HL-60 (cell line): ENCODE results near the gene IFIT5.
"Not testable (repeated sequence)": the region's sequence is repeated elsewhere in the genome, so short reads cannot be mapped to it uniquely, and the experiment has no call there.

ENCODE experiments used
- DNase-seq, 2 experiments: peaks; one replicate each; pipeline ENCODE4 v3.0.0-alpha.2; 2010 to 2020; ENCODE audit warnings: low read depth in 1 of 2, low spot score in 1 of 2
- H3K27ac ChIP-seq: fragments of 250-450 bp; sonication (Bioruptor Pico); replicated peaks from 2 replicates; pipeline ENCODE4 v1.5.1; 2020; ENCODE audit warnings: mild to moderate bottlenecking, moderate library complexity
- H3K27me3 ChIP-seq: fragments of 250-450 bp; sonication (Bioruptor Pico); 2 replicates; pipeline ENCODE4 v1.5.1; 2021; ENCODE audit warnings: mild to moderate bottlenecking, moderate library complexity; ENCODE audit not compliant: insufficient read depth, poor library complexity, severe bottlenecking
- H3K4me3 ChIP-seq: replicated peaks from 2 replicates; pipeline ENCODE4 v1.5.1; 2011; ENCODE audit warnings: mild to moderate bottlenecking, control low read depth, low read length; ENCODE audit not compliant: insufficient read depth
- CTCF ChIP-seq: IDR thresholded peaks from one replicate; pipeline ENCODE4 v1.5.1; 2011; ENCODE audit warnings: low read length, control low read depth, inconsistent platforms; ENCODE audit not compliant: insufficient read depth
- GABPA ChIP-seq: IDR thresholded peaks from 2 replicates; pipeline ENCODE4 v1.6.1; 2012; ENCODE audit warnings: low read depth
- POLR2AphosphoS5 ChIP-seq: IDR thresholded peaks from 2 replicates; pipeline ENCODE4 v1.6.1; 2012; ENCODE audit warnings: low read depth
- REST ChIP-seq: IDR thresholded peaks from 2 replicates; pipeline ENCODE4 v1.6.1; 2012; ENCODE audit warnings: low read depth; ENCODE audit not compliant: insufficient replicate concordance
- SPI1 ChIP-seq: IDR thresholded peaks from 2 replicates; pipeline ENCODE4 v1.6.1; 2012; ENCODE audit warnings: low read depth, mild to moderate bottlenecking, borderline replicate concordance

IFIT5 gene

GRCh38 chr10:89399956-89400355, 14.4 kb upstream of the IFIT5 start:
- Histone ChIP-seq H3K27ac (no peak overlapping the region), H3K4me3 (no peak overlapping the region), H3K27me3 (no peaks in the 10 kb centered on the region)
- no peak for DNase-seq
- TF ChIP-seq POLR2AphosphoS5 (no peak), REST (no peak), CTCF (no peak), GABPA (no peak)

GRCh38 chr10:89403043-89403442, 11.3 kb upstream of the IFIT5 start:
- no peak overlapping the region for H3K4me3 ChIP-seq
- H3K27ac ChIP-seq: no peak overlapping the region
- DNase-seq: no peak
- H3K27me3 ChIP-seq: no peaks in the 10 kb centered on the region
- TF ChIP-seq POLR2AphosphoS5 (no peak), SPI1 (no peak), REST (no peak), CTCF (no peak), GABPA (no peak)

- no peaks in the 10 kb centered on the region for H3K27me3 ChIP-seq
- no peak overlapping the region for H3K4me3 ChIP-seq
- no peak overlapping the region for H3K27ac ChIP-seq
- no peak for DNase-seq
- TF ChIP-seq CTCF (no peak), GABPA (no peak), POLR2AphosphoS5 (no peak), REST (no peak), SPI1 (no peak)
Measured at GRCh38 chr10:89404104-89405047, 10.0 kb upstream of the IFIT5 start.

- not testable (repeated sequence) for H3K27me3 ChIP-seq, H3K27ac ChIP-seq, DNase-seq, H3K4me3 ChIP-seq
Measured at GRCh38 chr10:89406178-89406577, 8.2 kb upstream of the IFIT5 start.

- H3K27ac ChIP-seq, H3K27me3 ChIP-seq, H3K4me3 ChIP-seq, DNase-seq: not testable (repeated sequence)
Measured at GRCh38 chr10:89407792-89408191, 6.6 kb upstream of the IFIT5 start.

- not testable (repeated sequence) for DNase-seq, H3K27me3 ChIP-seq, H3K27ac ChIP-seq
Measured at GRCh38 chr10:89409282-89409681, 5.1 kb upstream of the IFIT5 start.

More at GRCh38 chr10:89409282-89409681, 5.1 kb upstream of the IFIT5 start:
- not testable (repeated sequence) for H3K4me3 ChIP-seq
